HEK293 (cell line): ENCODE data around the gene AMOTL1.
"Not testable (repeated sequence)": the region's sequence is repeated elsewhere in the genome, so short reads cannot be mapped to it uniquely, and the experiment has no call there.

Experiments
- IKZF3 ChIP-seq: fragments of 450-650 bp; IDR thresholded peaks from 2 replicates; pipeline ENCODE4 v1.5.0; 2018; ENCODE audit warnings: missing biosample characterization, mild to moderate bottlenecking, missing genetic modification characterization, moderate library complexity
- KLF9 ChIP-seq: fragments of 450-650 bp; formaldehyde crosslinking; IDR thresholded peaks from 2 replicates; pipeline ENCODE4 v1.5.1; 2016; ENCODE audit warnings: missing biosample characterization, missing genetic modification characterization, low read depth
- ZBTB21 ChIP-seq: fragments of 450-650 bp; formaldehyde crosslinking; IDR thresholded peaks from 2 replicates; pipeline ENCODE4 v1.5.1; 2017; ENCODE audit warnings: missing biosample characterization, missing genetic modification characterization
- ZBTB8A ChIP-seq: fragments of 450-650 bp; formaldehyde crosslinking; IDR thresholded peaks from 2 replicates; pipeline ENCODE4 v1.5.1; 2016; ENCODE audit warnings: missing biosample characterization, missing genetic modification characterization
- ZNF19 ChIP-seq: fragments of 450-650 bp; formaldehyde crosslinking; IDR thresholded peaks from 2 replicates; pipeline ENCODE4; 2016; ENCODE audit warnings: missing biosample characterization, missing genetic modification characterization, low read depth
- ZNF248 ChIP-seq: fragments of 450-650 bp; formaldehyde crosslinking; IDR thresholded peaks from 2 replicates; pipeline ENCODE4 v1.5.1; 2017; ENCODE audit warnings: missing biosample characterization, missing genetic modification characterization
- ZNF324 ChIP-seq: fragments of 450-650 bp; formaldehyde crosslinking; IDR thresholded peaks from 2 replicates; pipeline ENCODE4 v1.5.1; 2016; ENCODE audit warnings: missing biosample characterization, missing genetic modification characterization
- ZNF549 ChIP-seq: fragments of 450-650 bp; IDR thresholded peaks from 2 replicates; pipeline ENCODE4 v1.5.1; 2018; ENCODE audit warnings: missing biosample characterization, missing genetic modification characterization, mild to moderate bottlenecking, inconsistent platforms, moderate library complexity
- ZNF747 ChIP-seq: fragments of 450-650 bp; formaldehyde crosslinking; IDR thresholded peaks from 2 replicates; pipeline ENCODE4 v1.5.1; 2016; ENCODE audit warnings: missing biosample characterization, missing genetic modification characterization
- TF ChIP-seq, protein P1 (sequence below): fragments of 450-650 bp; formaldehyde crosslinking; IDR thresholded peaks from 2 replicates; pipeline ENCODE4 v1.5.1; 2016; ENCODE audit warnings: missing biosample characterization, missing genetic modification characterization
- TF ChIP-seq, protein P2 (sequence below): fragments of 450-650 bp; formaldehyde crosslinking; IDR thresholded peaks from 2 replicates; pipeline ENCODE4 v1.5.1; 2016; ENCODE audit warnings: missing biosample characterization, missing genetic modification characterization
- TF ChIP-seq, protein P3 (sequence below): sonication (generic); formaldehyde crosslinking; IDR thresholded peaks from 2 replicates; pipeline ENCODE4 v1.8.1; 2022; ENCODE audit warnings: mild to moderate bottlenecking, moderate library complexity, missing genetic modification reagents
- TF ChIP-seq, protein P4 (sequence below): fragments of 450-650 bp; formaldehyde crosslinking; IDR thresholded peaks from 2 replicates; pipeline ENCODE4 v1.5.1; 2016; ENCODE audit warnings: missing biosample characterization, missing genetic modification characterization
- TF ChIP-seq, protein P5 (sequence below): fragments of 450-650 bp; formaldehyde crosslinking; IDR thresholded peaks from 2 replicates; pipeline ENCODE4 v1.5.1; 2016; ENCODE audit warnings: missing biosample characterization, missing genetic modification characterization

DNA sequence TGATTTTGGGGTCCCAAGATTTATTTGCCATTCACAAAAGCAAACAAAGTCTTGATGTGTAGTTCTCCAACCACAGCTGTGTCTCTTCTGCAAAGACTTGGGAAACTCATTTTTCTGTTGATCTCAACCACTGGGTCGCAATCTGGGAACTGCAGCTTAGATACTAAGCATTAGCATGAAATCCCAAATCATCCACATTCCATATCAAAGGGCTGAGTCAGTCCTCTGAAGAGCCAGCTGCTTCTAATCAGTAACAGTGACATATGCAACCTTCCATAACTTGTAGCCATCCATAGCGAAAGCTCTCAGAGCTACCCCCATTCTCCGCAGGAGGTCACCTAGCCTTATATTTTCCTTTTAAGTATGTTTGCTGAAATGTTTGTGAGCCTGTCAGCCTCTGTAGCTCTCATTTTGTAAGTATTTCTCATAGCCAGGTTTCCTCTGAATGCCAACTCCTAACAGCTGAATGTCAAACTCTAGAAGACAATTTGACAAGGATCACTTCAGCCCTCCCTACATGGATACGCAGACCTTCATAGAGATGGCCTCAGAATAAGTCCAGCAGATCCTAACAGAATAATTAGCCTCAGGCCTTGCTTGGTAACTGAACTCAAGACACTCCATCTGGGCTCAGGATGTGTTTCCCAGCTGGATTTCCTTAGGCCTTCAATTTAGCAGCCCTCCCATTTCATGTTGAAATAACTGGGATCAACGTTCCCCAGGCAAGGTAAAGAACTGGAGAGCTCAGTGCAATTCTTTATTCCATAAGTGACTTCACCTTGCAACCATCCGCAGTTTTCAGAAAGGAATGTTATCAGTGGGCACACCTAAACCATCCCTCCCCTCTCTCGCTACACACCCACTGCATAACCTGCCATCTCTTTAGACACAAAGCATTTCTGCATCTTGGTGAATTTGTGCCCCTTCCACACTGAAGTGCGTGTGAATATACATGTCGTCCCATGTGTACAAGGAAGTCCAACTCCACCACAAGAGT lies 44.9 kb downstream of the AMOTL1 start:
- not testable (repeated sequence) for TF ChIP-seq KLF9; ZNF248 (tag by site-specific recombination); ZBTB21; IKZF3 (tag by site-specific recombination); ZNF324; ZBTB8A (tag by site-specific recombination); ZNF549 (tag by site-specific recombination); ZNF747 (tag by site-specific recombination); ZNF19 (tag by site-specific recombination)
- TF ChIP-seq, protein P1, sequence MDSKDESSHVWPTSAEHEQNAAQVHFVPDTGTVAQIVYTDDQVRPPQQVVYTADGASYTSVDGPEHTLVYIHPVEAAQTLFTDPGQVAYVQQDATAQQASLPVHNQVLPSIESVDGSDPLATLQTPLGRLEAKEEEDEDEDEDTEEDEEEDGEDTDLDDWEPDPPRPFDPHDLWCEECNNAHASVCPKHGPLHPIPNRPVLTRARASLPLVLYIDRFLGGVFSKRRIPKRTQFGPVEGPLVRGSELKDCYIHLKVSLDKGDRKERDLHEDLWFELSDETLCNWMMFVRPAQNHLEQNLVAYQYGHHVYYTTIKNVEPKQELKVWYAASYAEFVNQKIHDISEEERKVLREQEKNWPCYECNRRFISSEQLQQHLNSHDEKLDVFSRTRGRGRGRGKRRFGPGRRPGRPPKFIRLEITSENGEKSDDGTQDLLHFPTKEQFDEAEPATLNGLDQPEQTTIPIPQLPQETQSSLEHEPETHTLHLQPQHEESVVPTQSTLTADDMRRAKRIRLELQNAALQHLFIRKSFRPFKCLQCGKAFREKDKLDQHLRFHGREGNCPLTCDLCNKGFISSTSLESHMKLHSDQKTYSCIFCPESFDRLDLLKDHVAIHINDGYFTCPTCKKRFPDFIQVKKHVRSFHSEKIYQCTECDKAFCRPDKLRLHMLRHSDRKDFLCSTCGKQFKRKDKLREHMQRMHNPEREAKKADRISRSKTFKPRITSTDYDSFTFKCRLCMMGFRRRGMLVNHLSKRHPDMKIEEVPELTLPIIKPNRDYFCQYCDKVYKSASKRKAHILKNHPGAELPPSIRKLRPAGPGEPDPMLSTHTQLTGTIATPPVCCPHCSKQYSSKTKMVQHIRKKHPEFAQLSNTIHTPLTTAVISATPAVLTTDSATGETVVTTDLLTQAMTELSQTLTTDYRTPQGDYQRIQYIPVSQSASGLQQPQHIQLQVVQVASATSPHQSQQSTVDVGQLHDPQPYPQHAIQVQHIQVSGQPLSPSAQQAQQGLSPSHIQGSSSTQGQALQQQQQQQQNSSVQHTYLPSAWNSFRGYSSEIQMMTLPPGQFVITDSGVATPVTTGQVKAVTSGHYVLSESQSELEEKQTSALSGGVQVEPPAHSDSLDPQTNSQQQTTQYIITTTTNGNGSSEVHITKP (tag by site-specific recombination), result not testable (repeated sequence)
- TF ChIP-seq, protein P2, sequence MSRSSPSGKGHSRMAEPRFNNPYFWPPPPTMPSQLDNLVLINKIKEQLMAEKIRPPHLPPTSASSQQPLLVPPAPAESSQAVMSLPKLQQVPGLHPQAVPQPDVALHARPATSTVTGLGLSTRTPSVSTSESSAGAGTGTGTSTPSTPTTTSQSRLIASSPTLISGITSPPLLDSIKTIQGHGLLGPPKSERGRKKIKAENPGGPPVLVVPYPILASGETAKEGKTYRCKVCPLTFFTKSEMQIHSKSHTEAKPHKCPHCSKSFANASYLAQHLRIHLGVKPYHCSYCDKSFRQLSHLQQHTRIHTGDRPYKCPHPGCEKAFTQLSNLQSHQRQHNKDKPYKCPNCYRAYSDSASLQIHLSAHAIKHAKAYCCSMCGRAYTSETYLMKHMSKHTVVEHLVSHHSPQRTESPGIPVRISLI (tag by site-specific recombination), result not testable (repeated sequence)
- TF ChIP-seq, protein P3, sequence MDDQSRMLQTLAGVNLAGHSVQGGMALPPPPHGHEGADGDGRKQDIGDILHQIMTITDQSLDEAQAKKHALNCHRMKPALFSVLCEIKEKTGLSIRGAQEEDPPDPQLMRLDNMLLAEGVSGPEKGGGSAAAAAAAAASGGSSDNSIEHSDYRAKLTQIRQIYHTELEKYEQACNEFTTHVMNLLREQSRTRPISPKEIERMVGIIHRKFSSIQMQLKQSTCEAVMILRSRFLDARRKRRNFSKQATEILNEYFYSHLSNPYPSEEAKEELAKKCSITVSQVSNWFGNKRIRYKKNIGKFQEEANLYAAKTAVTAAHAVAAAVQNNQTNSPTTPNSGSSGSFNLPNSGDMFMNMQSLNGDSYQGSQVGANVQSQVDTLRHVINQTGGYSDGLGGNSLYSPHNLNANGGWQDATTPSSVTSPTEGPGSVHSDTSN, result not testable (repeated sequence)
- TF ChIP-seq, protein P4, sequence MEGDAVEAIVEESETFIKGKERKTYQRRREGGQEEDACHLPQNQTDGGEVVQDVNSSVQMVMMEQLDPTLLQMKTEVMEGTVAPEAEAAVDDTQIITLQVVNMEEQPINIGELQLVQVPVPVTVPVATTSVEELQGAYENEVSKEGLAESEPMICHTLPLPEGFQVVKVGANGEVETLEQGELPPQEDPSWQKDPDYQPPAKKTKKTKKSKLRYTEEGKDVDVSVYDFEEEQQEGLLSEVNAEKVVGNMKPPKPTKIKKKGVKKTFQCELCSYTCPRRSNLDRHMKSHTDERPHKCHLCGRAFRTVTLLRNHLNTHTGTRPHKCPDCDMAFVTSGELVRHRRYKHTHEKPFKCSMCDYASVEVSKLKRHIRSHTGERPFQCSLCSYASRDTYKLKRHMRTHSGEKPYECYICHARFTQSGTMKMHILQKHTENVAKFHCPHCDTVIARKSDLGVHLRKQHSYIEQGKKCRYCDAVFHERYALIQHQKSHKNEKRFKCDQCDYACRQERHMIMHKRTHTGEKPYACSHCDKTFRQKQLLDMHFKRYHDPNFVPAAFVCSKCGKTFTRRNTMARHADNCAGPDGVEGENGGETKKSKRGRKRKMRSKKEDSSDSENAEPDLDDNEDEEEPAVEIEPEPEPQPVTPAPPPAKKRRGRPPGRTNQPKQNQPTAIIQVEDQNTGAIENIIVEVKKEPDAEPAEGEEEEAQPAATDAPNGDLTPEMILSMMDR (tag by site-specific recombination), result not testable (repeated sequence)
- TF ChIP-seq, protein P5, sequence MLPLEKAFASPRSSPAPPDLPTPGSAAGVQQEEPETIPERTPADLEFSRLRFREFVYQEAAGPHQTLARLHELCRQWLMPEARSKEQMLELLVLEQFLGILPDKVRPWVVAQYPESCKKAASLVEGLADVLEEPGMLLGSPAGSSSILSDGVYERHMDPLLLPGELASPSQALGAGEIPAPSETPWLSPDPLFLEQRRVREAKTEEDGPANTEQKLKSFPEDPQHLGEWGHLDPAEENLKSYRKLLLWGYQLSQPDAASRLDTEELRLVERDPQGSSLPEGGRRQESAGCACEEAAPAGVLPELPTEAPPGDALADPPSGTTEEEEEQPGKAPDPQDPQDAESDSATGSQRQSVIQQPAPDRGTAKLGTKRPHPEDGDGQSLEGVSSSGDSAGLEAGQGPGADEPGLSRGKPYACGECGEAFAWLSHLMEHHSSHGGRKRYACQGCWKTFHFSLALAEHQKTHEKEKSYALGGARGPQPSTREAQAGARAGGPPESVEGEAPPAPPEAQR (tag by site-specific recombination), result not testable (repeated sequence)
